SU-DHL-6 (cell line): ENCODE data around the gene ATP2B1.

Source experiments
- CTCF ChIP-seq: fragments of 200-600 bp; sonication (generic); IDR thresholded peaks from one replicate; pipeline ENCODE4 v1.5.1; 2017; ENCODE audit warnings: antibody characterized with exemption, mild to moderate bottlenecking, low read length, moderate library complexity; ENCODE audit not compliant: insufficient read depth, poor library complexity, severe bottlenecking
- EZH2phosphoT487 ChIP-seq: fragments of 200-600 bp; sonication (generic), shearing (Covaris generic); conservative IDR thresholded peaks from 2 replicates; pipeline ENCODE4 v1.6.1; 2018; ENCODE audit warnings: mild to moderate bottlenecking, antibody characterized with exemption, low read length, moderate library complexity, mixed read lengths

GRCh38 chr12:89664441-89664840 is 44.2 kb downstream of the ATP2B1 start:
- TF ChIP-seq CTCF: no peak
- TF ChIP-seq EZH2phosphoT487: no peak
